Left cardiac atrium (tissue), 4 donors: ENCODE data around the gene SEPTIN1. TPM values are rescaled to one million over a fixed set of nuclear protein-coding genes. Genes with fewer than 3 reads are reported as not detected.
A peak's percentile ranks its signal among the peaks of the same experiment; 100 is the strongest.

Experiments
- ATAC-seq, 2 donors: fragments of 200-7000 bp; cut with Tn5 transposase; one replicate each; pipeline ENCODE4 v1.9.1; 2020; ENCODE audit warnings: mild to moderate bottlenecking in 2 of 2, moderate library complexity in 2 of 2
- DNase-seq: peaks from one replicate; pipeline ENCODE4 v3.0.0-alpha.2; 2020
- intact Hi-C, 2 donors: fragments of 100-400 bp; cut with DNase I; formaldehyde crosslinking; loops; one replicate each; pipeline versions ENCODE4 v1.14.1 to v1.15.1; 2022 to 2023
- long read RNA-seq: library from polyadenylated mRNA; unstranded; transcript quantifications from one replicate; pipeline ENCODE4 v2.0.0, GENCODE V29; 2021
- total RNA-seq, 2 donors: library from RNA; stranded (reverse); fragmentation: NEBNext Ultra II Directional; extraction: Animal tissue kit (Norgen Biotek cat#: 25700); gene quantifications; one replicate each; pipeline ENCODE4 v1.2.1, GENCODE V29; 2021
- donor health status: DM: no; HTN: yes; CAD: no.
- donor health status: DM: no; HTN: yes; CAD: no; lungs with severe emphysema.
- donor health status: DM: yes; HTN: yes; CAD: no.
- donor health status: Dilated cardiomyopathy.

SEPTIN1 gene
- 1 to 10 TPM; 2.0 to 3.4 TPM for total RNA-seq
- long read RNA-seq, partial matches to known transcripts = 1 of 1 reads
- long read RNA-seq, other reads (novel, unspliced or antisense) = 0 of 1 reads

- intact Hi-C loops = no loop called here
- no peak for ATAC-seq
- no peak for DNase-seq
These were observed at the start of gene SEPTIN1 for GRCh38 chr16:30382111-30382881. SEPTIN1 (minus strand) TSS chr16:30382561; CDS start chr16:30382542, 19 bp downstream.

GRCh38 chr16:30430428-30430970, 48.1 kb upstream of the SEPTIN1 start:
- ATAC-seq (peak; percentile 15 to 24), DNase-seq (peak; percentile 37)
- intact Hi-C loops = no loop called here

- DNase-seq (peak; percentile 97), ATAC-seq (peak; percentile 99)
- intact Hi-C loops = no loop called here
These were observed 47.5 kb upstream of the SEPTIN1 start, which contains the start of gene DCTPP1 for GRCh38 chr16:30429678-30430427. DCTPP1 (minus strand) TSS chr16:30430030; CDS start chr16:30429980, 50 bp downstream.

- DNase-seq (no peak), ATAC-seq (peak in 1 of 2 donors; percentile 3)
- intact Hi-C loops = no loop called here
These were observed 47.0 kb upstream of the SEPTIN1 start for GRCh38 chr16:30429418-30429677.

- DNase-seq (no peak), ATAC-seq (no peak)
- intact Hi-C loops = no loop called here
These were observed 45.7 kb upstream of the SEPTIN1 start for GRCh38 chr16:30428055-30428454.

- ATAC-seq (no peak), DNase-seq (no peak)
- intact Hi-C loops = no loop called here
These were observed 38.6 kb upstream of the SEPTIN1 start for GRCh38 chr16:30421010-30421409.

GRCh38 chr16:30418350-30419181, 36.2 kb upstream of the SEPTIN1 start:
- intact Hi-C loops = no loop called here

GRCh38 chr16:30417529-30418349, 35.4 kb upstream of the SEPTIN1 start:
- DNase-seq = peak; percentile 90
- intact Hi-C loops = no loop called here
- ATAC-seq = peak; percentile 96 to 97

More at GRCh38 chr16:30418350-30419181, 36.2 kb upstream of the SEPTIN1 start:
- no peak for ATAC-seq
- no peak for DNase-seq

- no peak for DNase-seq
- ATAC-seq = no peak
- intact Hi-C loops = no loop called here
These were observed 34.5 kb upstream of the SEPTIN1 start for GRCh38 chr16:30416624-30417528.

GRCh38 chr16:30416047-30416603, 33.8 kb upstream of the SEPTIN1 start:
- no peak for ATAC-seq
- DNase-seq = no peak
- intact Hi-C loops = no loop called here

- no peak for DNase-seq
- ATAC-seq = no peak
- intact Hi-C loops = no loop called here
These were observed 31.8 kb upstream of the SEPTIN1 start for GRCh38 chr16:30414159-30414558.

- ATAC-seq (no peak), DNase-seq (no peak)
- intact Hi-C loops = no loop called here
These were observed 30.9 kb upstream of the SEPTIN1 start for GRCh38 chr16:30413112-30413806.

GRCh38 chr16:30409125-30410060, 27.0 kb upstream of the SEPTIN1 start:
- intact Hi-C loops = loop anchor here (5.0 to 10.0 kb wide), 3 partner anchors 37 to 315 kb away; partner anchors contain the start of genes CD2BP2 (in 1 of the 2), MYL11 (in 1 of the 2), TBC1D10B (in 1 of the 2) and TBX6 (in 1 of the 2)
- DNase-seq (peak; percentile 89), ATAC-seq (peak; percentile 64 to 72)

GRCh38 chr16:30407804-30408534, 25.6 kb upstream of the SEPTIN1 start:
- DNase-seq (no peak), ATAC-seq (peak; percentile 50 to 52)
- intact Hi-C loops = loop anchor here (5.0 to 10.0 kb wide), 3 partner anchors 36 to 313 kb away; partner anchors contain the start of genes CD2BP2 (in 1 of the 2), MYL11 (in 1 of the 2), TBC1D10B (in 1 of the 2) and TBX6 (in 1 of the 2)
